Neural progenitor cell (in vitro differentiated cells): ENCODE results near the gene IFT81. TPM values are rescaled to one million over a fixed set of nuclear protein-coding genes. Genes with fewer than 3 reads are reported as not detected.
"Not testable (repeated sequence)": the region's sequence is repeated elsewhere in the genome, so short reads cannot be mapped to it uniquely, and the experiment has no call there.

Source experiments
- DNase-seq: peaks from one replicate; pipeline ENCODE4 v3.0.0-alpha.2; 2016; ENCODE audit warnings: low spot score
- H2AFZ ChIP-seq: fragments of 200-600 bp; sonication (generic); replicated peaks from 2 replicates; pipeline ENCODE4 v1.6.1; 2016; ENCODE audit warnings: antibody characterized with exemption
- H3F3A ChIP-seq: fragments of 200-600 bp; sonication (generic); 2 replicates; pipeline ENCODE4 v1.6.1; 2016; ENCODE audit warnings: antibody characterized with exemption, low read depth
- H3K27ac ChIP-seq: fragments of 200-600 bp; sonication (generic); 2 replicates; pipeline ENCODE4 v1.5.1; 2016; ENCODE audit warnings: mild to moderate bottlenecking
- H3K27me3 ChIP-seq: fragments of 200-600 bp; sonication (generic); 2 replicates; pipeline ENCODE4 v1.6.1; 2016; ENCODE audit warnings: mild to moderate bottlenecking, moderate library complexity
- H3K36me3 ChIP-seq: fragments of 200-600 bp; sonication (generic); 2 replicates; pipeline ENCODE4 v1.5.1; 2016
- H3K4me1 ChIP-seq: fragments of 200-600 bp; sonication (generic); 2 replicates; pipeline ENCODE4 v1.6.1; 2016; ENCODE audit warnings: mixed run types
- H3K4me2 ChIP-seq: fragments of 200-600 bp; sonication (generic); 2 replicates; pipeline ENCODE4 v1.6.1; 2016
- H3K4me3 ChIP-seq: fragments of 200-600 bp; sonication (generic); 2 replicates; pipeline ENCODE4 v1.5.1; 2016
- H3K79me2 ChIP-seq: fragments of 200-600 bp; sonication (generic); 2 replicates; pipeline ENCODE4 v1.6.1; 2016; ENCODE audit warnings: low read depth
- H3K9ac ChIP-seq: fragments of 200-600 bp; sonication (generic); 2 replicates; pipeline ENCODE4 v1.6.1; 2016
- H3K9me3 ChIP-seq: fragments of 200-600 bp; sonication (generic); 2 replicates; pipeline ENCODE4 v1.5.1; 2016; ENCODE audit warnings: low read depth
- H4K20me1 ChIP-seq: fragments of 200-600 bp; sonication (generic); 2 replicates; pipeline ENCODE4 v1.6.1; 2016; ENCODE audit warnings: low read depth
- H3K27ac Mint-ChIP-seq: 3 replicates; pipeline ENCODE4 v1.8.0; 2021; ENCODE audit warnings: mixed read lengths
- H3K27me3 Mint-ChIP-seq: 2 replicates; pipeline ENCODE4 v1.8.0; 2022; ENCODE audit warnings: low read depth, mild to moderate bottlenecking, inconsistent platforms, moderate library complexity, mixed read lengths; ENCODE audit not compliant: insufficient read depth
- H3K36me3 Mint-ChIP-seq: 3 replicates; pipeline ENCODE4 v1.8.0; 2021; ENCODE audit warnings: mixed read lengths
- H3K4me1 Mint-ChIP-seq: 3 replicates; pipeline ENCODE4 v1.8.0; 2021; ENCODE audit warnings: mixed read lengths
- H3K4me3 Mint-ChIP-seq: 3 replicates; pipeline ENCODE4 v1.8.0; 2021; ENCODE audit warnings: mild to moderate bottlenecking, moderate library complexity, mixed read lengths
- H3K9me3 Mint-ChIP-seq: 3 replicates; pipeline ENCODE4 v1.8.0; 2020; ENCODE audit warnings: mixed read lengths
- EZH2 ChIP-seq: fragments of 200-600 bp; sonication (generic); IDR thresholded peaks from 2 replicates; pipeline ENCODE4 v1.6.1; 2017; ENCODE audit warnings: antibody characterized with exemption, mild to moderate bottlenecking, moderate library complexity
- EZH2phosphoT487 ChIP-seq: fragments of 200-600 bp; sonication (generic); IDR thresholded peaks from 2 replicates; pipeline ENCODE4 v1.6.1; 2017; ENCODE audit warnings: antibody characterized with exemption
- total RNA-seq: library from RNA; depleted of rRNA; stranded (reverse); fragments of >200 nt; gene quantifications from 2 replicates; pipeline ENCODE4 v1.2.3, GENCODE V29; 2015; ENCODE audit warnings: low replicate concordance
- TF ChIP-seq, protein P1 (sequence below): fragments of 200-600 bp; sonication (generic); IDR thresholded peaks from 2 replicates; pipeline ENCODE4 v1.5.1; 2017; ENCODE audit warnings: antibody characterized with exemption, mild to moderate bottlenecking

The IFT81 gene
- total RNA-seq, 1 donor from 2014 or later: 73.8 TPM

DNA sequence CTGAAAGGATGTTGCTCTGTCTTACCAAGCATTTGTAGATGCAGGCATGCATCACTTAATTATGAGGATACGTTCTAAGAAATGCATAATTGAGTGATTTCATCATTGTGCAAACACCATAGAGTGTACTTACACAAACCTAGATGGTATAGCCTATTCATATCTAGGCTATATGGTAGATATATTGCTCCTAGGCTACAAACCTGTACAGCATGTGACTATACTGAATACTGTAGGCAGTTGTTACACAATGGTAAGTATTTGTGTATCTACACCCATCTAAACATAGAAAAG lies 75.9 kb downstream of the IFT81 start:
- no peaks in the 10 kb centered on the region for H3K9me3 Mint-ChIP-seq
- Histone ChIP-seq H3K4me2 (no peak overlapping the region), H3K4me1 (no peaks in the 10 kb centered on the region), H2AFZ (no peak overlapping the region), H3K9me3 (no peaks in the 10 kb centered on the region), H3K27ac (no peak overlapping the region), H3K79me2 (no peaks in the 10 kb centered on the region), H3F3A (no peaks in the 10 kb centered on the region), H3K4me3 (no peak overlapping the region), H3K9ac (no peak overlapping the region), H3K36me3 (no peaks in the 10 kb centered on the region), H4K20me1 (no peaks in the 10 kb centered on the region), H3K27me3 (no peaks in the 10 kb centered on the region)
- peaks cover 35% of the 10 kb centered on the region for H3K36me3 Mint-ChIP-seq
- peak overlapping the region; percentile 54 for H3K27ac Mint-ChIP-seq
- no peak for DNase-seq
- H3K4me1 Mint-ChIP-seq: peaks cover 16% of the 10 kb centered on the region
- no peak overlapping the region for H3K4me3 Mint-ChIP-seq
- no peak for TF ChIP-seq EZH2
- TF ChIP-seq, protein P1, sequence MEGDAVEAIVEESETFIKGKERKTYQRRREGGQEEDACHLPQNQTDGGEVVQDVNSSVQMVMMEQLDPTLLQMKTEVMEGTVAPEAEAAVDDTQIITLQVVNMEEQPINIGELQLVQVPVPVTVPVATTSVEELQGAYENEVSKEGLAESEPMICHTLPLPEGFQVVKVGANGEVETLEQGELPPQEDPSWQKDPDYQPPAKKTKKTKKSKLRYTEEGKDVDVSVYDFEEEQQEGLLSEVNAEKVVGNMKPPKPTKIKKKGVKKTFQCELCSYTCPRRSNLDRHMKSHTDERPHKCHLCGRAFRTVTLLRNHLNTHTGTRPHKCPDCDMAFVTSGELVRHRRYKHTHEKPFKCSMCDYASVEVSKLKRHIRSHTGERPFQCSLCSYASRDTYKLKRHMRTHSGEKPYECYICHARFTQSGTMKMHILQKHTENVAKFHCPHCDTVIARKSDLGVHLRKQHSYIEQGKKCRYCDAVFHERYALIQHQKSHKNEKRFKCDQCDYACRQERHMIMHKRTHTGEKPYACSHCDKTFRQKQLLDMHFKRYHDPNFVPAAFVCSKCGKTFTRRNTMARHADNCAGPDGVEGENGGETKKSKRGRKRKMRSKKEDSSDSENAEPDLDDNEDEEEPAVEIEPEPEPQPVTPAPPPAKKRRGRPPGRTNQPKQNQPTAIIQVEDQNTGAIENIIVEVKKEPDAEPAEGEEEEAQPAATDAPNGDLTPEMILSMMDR: no peak
- H3K27me3 Mint-ChIP-seq: no peaks in the 10 kb centered on the region

DNA sequence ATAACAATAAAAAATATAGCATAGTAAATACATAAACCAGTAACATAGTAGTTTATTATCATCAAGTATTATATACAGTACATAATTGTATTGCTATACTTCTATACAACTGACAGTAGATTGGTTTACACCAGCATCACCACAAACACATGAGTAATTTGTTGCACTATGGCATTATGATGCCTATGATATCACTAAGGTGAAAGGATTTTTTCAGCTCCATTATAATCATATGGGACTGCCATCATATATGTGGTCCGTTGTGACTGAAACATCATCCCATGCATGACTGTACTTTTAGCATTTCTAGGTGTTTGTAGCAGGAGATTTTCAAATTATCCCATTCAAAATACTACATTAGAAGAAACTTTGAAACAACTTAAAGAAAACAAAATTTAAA lies 77.8 kb downstream of the IFT81 start:
- no peaks in the 10 kb centered on the region for H3F3A ChIP-seq
- no peaks in the 10 kb centered on the region for H3K9me3 ChIP-seq
- Mint-ChIP-seq H3K36me3 (peaks cover 27% of the 10 kb centered on the region), H3K4me3 (no peak overlapping the region), H3K27ac (no peak overlapping the region), H3K27me3 (no peaks in the 10 kb centered on the region), H3K9me3 (no peaks in the 10 kb centered on the region), H3K4me1 (peaks cover 16% of the 10 kb centered on the region)
- H3K4me2 ChIP-seq: no peak overlapping the region
- H4K20me1 ChIP-seq: no peaks in the 10 kb centered on the region
- no peaks in the 10 kb centered on the region for H3K79me2 ChIP-seq
- no peak overlapping the region for H3K27ac ChIP-seq
- no peak overlapping the region for H3K9ac ChIP-seq
- H3K36me3 ChIP-seq: peaks cover 7% of the 10 kb centered on the region
- H3K4me1 ChIP-seq: no peaks in the 10 kb centered on the region
- H3K4me3 ChIP-seq: no peak overlapping the region
- no peak overlapping the region for H2AFZ ChIP-seq
- no peaks in the 10 kb centered on the region for H3K27me3 ChIP-seq
- DNase-seq: no peak
- TF ChIP-seq EZH2phosphoT487: no peak
- no peak for TF ChIP-seq EZH2
- TF ChIP-seq, protein P1: no peak

DNA sequence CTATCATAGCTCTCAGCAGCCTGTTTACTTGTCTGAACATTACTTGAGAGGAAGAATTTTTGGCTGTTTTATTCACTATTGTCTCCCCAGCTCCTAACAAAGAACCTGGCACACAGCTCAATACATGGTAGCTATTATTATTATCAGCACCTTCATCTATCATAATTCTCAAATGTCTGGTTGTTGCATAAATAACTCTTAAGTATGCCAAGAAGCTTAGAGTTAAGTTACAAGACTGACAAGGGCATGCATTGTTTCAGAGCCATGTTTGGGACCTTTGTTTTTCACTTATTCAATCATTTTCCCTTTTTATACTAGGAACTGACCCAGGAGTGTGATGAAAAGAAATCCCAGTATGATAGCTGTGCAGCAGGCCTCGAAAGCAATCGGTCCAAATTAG lies 79.4 kb downstream of the IFT81 start:
- no peaks in the 10 kb centered on the region for H3K27me3 ChIP-seq
- no peak overlapping the region for H2AFZ ChIP-seq
- no peaks in the 10 kb centered on the region for H3F3A ChIP-seq
- H3K9ac ChIP-seq: no peak overlapping the region
- Mint-ChIP-seq H3K4me1 (peaks cover 13% of the 10 kb centered on the region), H3K4me3 (no peak overlapping the region), H3K36me3 (peaks cover 21% of the 10 kb centered on the region), H3K27ac (peak overlapping the region; percentile 39), H3K27me3 (no peaks in the 10 kb centered on the region), H3K9me3 (no peaks in the 10 kb centered on the region)
- H3K4me3 ChIP-seq: no peak overlapping the region
- H3K4me1 ChIP-seq: no peaks in the 10 kb centered on the region
- H3K79me2 ChIP-seq: no peaks in the 10 kb centered on the region
- no peak overlapping the region for H3K27ac ChIP-seq
- H3K4me2 ChIP-seq: no peak overlapping the region
- TF ChIP-seq, protein P1: no peak
- no peaks in the 10 kb centered on the region for H4K20me1 ChIP-seq
- H3K9me3 ChIP-seq: no peaks in the 10 kb centered on the region
- peaks cover 7% of the 10 kb centered on the region for H3K36me3 ChIP-seq
- no peak for DNase-seq

DNA sequence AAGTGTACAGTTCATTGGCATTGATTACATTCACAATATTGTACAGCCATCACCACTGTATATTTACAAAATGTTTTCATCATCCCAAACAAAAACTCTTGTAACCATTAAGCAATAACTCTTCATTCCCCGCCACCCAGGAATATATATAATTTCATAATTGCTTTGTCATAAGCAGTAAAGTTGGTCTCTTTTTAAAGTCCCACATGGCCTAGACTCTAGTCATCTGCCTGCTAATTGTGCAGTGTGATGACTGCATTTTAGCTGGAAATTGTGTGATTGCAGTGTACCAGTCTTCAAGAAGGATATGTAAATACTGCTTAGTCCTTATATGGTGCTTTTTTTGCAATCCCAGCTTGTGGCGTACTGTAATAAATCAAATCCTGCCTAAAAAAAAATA lies 81.8 kb downstream of the IFT81 start:
- no peak for TF ChIP-seq EZH2
- TF ChIP-seq EZH2phosphoT487: no peak
- TF ChIP-seq, protein P1: no peak
- no peak overlapping the region for H3K27ac Mint-ChIP-seq
- Histone ChIP-seq H3K27ac (no peak overlapping the region), H4K20me1 (no peaks in the 10 kb centered on the region), H3K36me3 (peaks cover 7% of the 10 kb centered on the region), H3K9me3 (no peaks in the 10 kb centered on the region), H3K4me3 (no peak overlapping the region), H3K27me3 (no peaks in the 10 kb centered on the region), H3K9ac (no peak overlapping the region), H3K4me2 (no peak overlapping the region), H3F3A (no peaks in the 10 kb centered on the region), H3K79me2 (no peaks in the 10 kb centered on the region), H3K4me1 (no peaks in the 10 kb centered on the region), H2AFZ (no peak overlapping the region)
- no peak for DNase-seq
- H3K27me3 Mint-ChIP-seq: peaks cover 2% of the 10 kb centered on the region
- peaks cover 23% of the 10 kb centered on the region for H3K36me3 Mint-ChIP-seq
- H3K4me3 Mint-ChIP-seq: no peak overlapping the region
- H3K4me1 Mint-ChIP-seq: no peaks in the 10 kb centered on the region
- no peaks in the 10 kb centered on the region for H3K9me3 Mint-ChIP-seq

DNA sequence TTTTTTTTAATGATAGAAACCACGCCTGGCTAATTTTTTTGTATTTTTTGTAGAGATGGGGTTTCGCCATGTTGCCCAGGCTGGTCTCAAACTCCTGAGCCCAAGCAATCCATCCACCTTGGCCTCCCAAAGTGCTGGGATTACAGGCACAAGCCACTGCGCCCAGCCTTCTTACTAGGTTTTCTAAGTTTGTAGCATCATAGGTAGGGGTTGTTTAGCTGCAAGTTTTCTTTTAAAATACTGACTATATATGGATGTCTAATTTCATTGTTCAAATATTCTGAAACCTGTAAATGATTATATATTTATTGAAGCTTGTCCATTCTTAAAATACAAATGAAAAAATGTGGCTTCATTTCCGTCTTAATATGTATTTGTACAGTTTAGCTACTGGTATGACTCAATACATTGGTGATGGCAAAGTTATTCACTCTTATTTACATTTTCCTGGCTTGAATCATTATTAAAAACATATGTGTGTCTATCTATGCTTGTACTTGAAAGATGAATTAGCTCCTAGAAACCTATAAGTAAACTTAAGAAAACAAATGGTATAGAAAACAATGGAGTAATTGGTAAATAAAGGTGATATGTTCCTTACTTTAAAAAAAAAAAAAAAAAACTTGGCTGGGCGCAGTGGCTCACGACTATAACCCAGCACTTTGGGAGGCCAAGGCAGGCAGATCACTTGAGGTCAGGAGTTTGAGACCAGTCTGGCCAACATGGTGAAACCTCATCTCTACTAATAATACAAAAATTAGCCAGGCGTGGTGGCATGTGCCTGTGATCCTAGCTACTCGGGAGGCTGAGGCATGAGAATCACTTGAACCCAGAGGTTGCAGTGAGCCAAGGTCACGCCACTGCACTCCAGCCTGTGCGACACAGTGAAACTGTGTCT lies 87.7 kb downstream of the IFT81 start:
- H3K4me1 Mint-ChIP-seq, H3K27me3 Mint-ChIP-seq, H3K9me3 ChIP-seq, H3K27ac Mint-ChIP-seq, H3K27ac ChIP-seq, H3K4me3 Mint-ChIP-seq, H4K20me1 ChIP-seq, H3K36me3 ChIP-seq, H3K9me3 Mint-ChIP-seq, H3K4me1 ChIP-seq, H2AFZ ChIP-seq, H3K9ac ChIP-seq, H3F3A ChIP-seq, H3K4me3 ChIP-seq, H3K79me2 ChIP-seq, DNase-seq, H3K4me2 ChIP-seq, H3K27me3 ChIP-seq: not testable (repeated sequence)
- H3K36me3 Mint-ChIP-seq: peaks cover 18% of the 10 kb centered on the region
